HEK293T (cell line): Measurements from ENCODE around the gene YES1.

Source experiments
- CTCF ChIA-PET: fragments of 350-600 bp; formaldehyde crosslinking; extraction: SDS; loops from one replicate; lab custom pipeline; 2021; ENCODE audit warnings: antibody characterized with exemption, inconsistent platforms; lab: Yijun Ruan, JAX
- POLR2A ChIA-PET: fragments of 350-600 bp; formaldehyde crosslinking; extraction: SDS; loops from one replicate; lab custom pipeline; 2020; ENCODE audit warnings: antibody characterized with exemption, inconsistent platforms; lab: Yijun Ruan, JAX
- DNase-seq: peaks from one replicate; pipeline ENCODE4 v3.0.0; 2012; ENCODE audit warnings: mixed read lengths; ENCODE audit errors: extremely low spot score
- ARNT ChIP-seq: fragments of 450-650 bp; IDR thresholded peaks from 2 replicates; pipeline ENCODE4 v1.6.1; 2017; ENCODE audit warnings: mild to moderate bottlenecking
- BHLHE40 ChIP-seq: fragments of 450-650 bp; IDR thresholded peaks from 2 replicates; pipeline ENCODE4 v1.6.1; 2016; ENCODE audit warnings: mild to moderate bottlenecking, moderate library complexity, borderline replicate concordance
- CTBP1 ChIP-seq: fragments of 450-650 bp; IDR thresholded peaks from 2 replicates; pipeline ENCODE4 v1.6.1; 2016; ENCODE audit warnings: borderline replicate concordance
- ELF4 ChIP-seq: fragments of 450-650 bp; IDR thresholded peaks from 2 replicates; pipeline ENCODE4 v1.6.1; 2017; ENCODE audit warnings: antibody characterized with exemption
- FOXA1 ChIP-seq: fragments of 450-650 bp; IDR thresholded peaks from 2 replicates; pipeline ENCODE4 v1.6.1; 2016; ENCODE audit warnings: mild to moderate bottlenecking
- FOXK2 ChIP-seq: fragments of 450-650 bp; IDR thresholded peaks from 2 replicates; pipeline ENCODE4 v1.6.1; 2016; ENCODE audit warnings: mild to moderate bottlenecking
- FOXM1 ChIP-seq: fragments of 450-650 bp; IDR thresholded peaks from 2 replicates; pipeline ENCODE4 v1.6.1; 2017; ENCODE audit warnings: mild to moderate bottlenecking, borderline replicate concordance
- HDGF ChIP-seq: fragments of 450-650 bp; IDR thresholded peaks from 2 replicates; pipeline ENCODE4 v1.6.1; 2017; ENCODE audit warnings: antibody characterized with exemption, borderline replicate concordance
- L3MBTL2 ChIP-seq: fragments of 450-650 bp; conservative IDR thresholded peaks from 2 replicates; pipeline ENCODE4 v1.6.1; 2016; ENCODE audit warnings: mild to moderate bottlenecking
- LEF1 ChIP-seq: fragments of 450-650 bp; IDR thresholded peaks from 2 replicates; pipeline ENCODE4 v1.6.1; 2017; ENCODE audit warnings: mild to moderate bottlenecking, borderline replicate concordance
- NFRKB ChIP-seq: fragments of 450-650 bp; IDR thresholded peaks from 2 replicates; pipeline ENCODE4 v1.6.1; 2016; ENCODE audit warnings: mild to moderate bottlenecking, moderate library complexity
- PKNOX1 ChIP-seq: fragments of 450-650 bp; IDR thresholded peaks from 2 replicates; pipeline ENCODE4 v1.6.1; 2016
- SP1 ChIP-seq: fragments of 450-650 bp; IDR thresholded peaks from 2 replicates; pipeline ENCODE4 v1.6.1; 2017
- SUZ12 ChIP-seq: fragments of 450-650 bp; IDR thresholded peaks from 2 replicates; pipeline ENCODE4 v1.6.1; 2016; ENCODE audit warnings: mild to moderate bottlenecking
- TARDBP ChIP-seq: fragments of 450-650 bp; IDR thresholded peaks from 2 replicates; pipeline ENCODE4 v1.6.1; 2016

The YES1 gene

GRCh38 chr18:706405-706804 is 105.6 kb downstream of the YES1 start:
- ChIA-PET POLR2A (no interaction called here), CTCF (no interaction called here)
- DNase-seq, result no peak
- no peak for TF ChIP-seq FOXA1
- no peak for TF ChIP-seq FOXM1
- TF ChIP-seq BHLHE40, result no peak
- no peak for TF ChIP-seq PKNOX1

GRCh38 chr18:703213-703967 is 108.7 kb downstream of the YES1 start:
- ChIA-PET POLR2A (interaction anchor here (0.6 to 1.2 kb wide), 2 partner anchors 9 to 20 kb away, joined by 3 read pairs; partner anchors contain the start of gene ENOSF1), CTCF (interaction anchor here (0.8 kb wide), 1 partner anchor 9 kb away, joined by 4 read pairs; the partner anchor contains the start of gene ENOSF1)
- TF ChIP-seq BHLHE40 (no peak), FOXA1 (no peak)
- DNase-seq, result no peak

- ChIA-PET POLR2A (no interaction called here), CTCF (interaction anchor here (0.6 kb wide), 1 partner anchor 134 kb away, joined by 3 read pairs; no protein-coding TSS in a partner anchor)
- no peak for DNase-seq
- TF ChIP-seq TARDBP, result no peak
- TF ChIP-seq BHLHE40, result no peak
- TF ChIP-seq PKNOX1, result no peak
- no peak for TF ChIP-seq ELF4
- no peak for TF ChIP-seq CTBP1
- no peak for TF ChIP-seq FOXK2
- TF ChIP-seq ARNT, result no peak
- TF ChIP-seq FOXM1, result no peak
- TF ChIP-seq FOXA1, result no peak
- no peak for TF ChIP-seq NFRKB
- no peak for TF ChIP-seq SUZ12
Measured at GRCh38 chr18:697800-698199, 114.2 kb downstream of the YES1 start.

- POLR2A ChIA-PET, result no interaction called here
- CTCF ChIA-PET, result no interaction called here
Measured at GRCh38 chr18:697012-697411, 115.0 kb downstream of the YES1 start.

GRCh38 chr18:693466-694187 is 118.4 kb downstream of the YES1 start:
- CTCF ChIA-PET, result no interaction called here
- no peak for TF ChIP-seq ELF4
- no peak for TF ChIP-seq SP1
- POLR2A ChIA-PET, result no interaction called here
- no peak for DNase-seq

More at GRCh38 chr18:697012-697411, 115.0 kb downstream of the YES1 start:
- DNase-seq, result no peak
- TF ChIP-seq LEF1 (no peak), CTBP1 (no peak), PKNOX1 (no peak)

GRCh38 chr18:692824-693223 is 119.2 kb downstream of the YES1 start:
- TF ChIP-seq FOXK2 (no peak), ARNT (no peak)
- ChIA-PET CTCF (no interaction called here), POLR2A (no interaction called here)
- DNase-seq, result no peak

GRCh38 chr18:688323-688722 is 123.7 kb downstream of the YES1 start:
- CTCF ChIA-PET, result no interaction called here
- no peak for TF ChIP-seq NFRKB
- no peak for TF ChIP-seq PKNOX1
- no peak for TF ChIP-seq L3MBTL2
- no peak for TF ChIP-seq FOXA1
- TF ChIP-seq HDGF, result no peak
- TF ChIP-seq LEF1, result no peak
- TF ChIP-seq CTBP1, result no peak
- TF ChIP-seq ARNT, result no peak
- no peak for TF ChIP-seq FOXM1
- POLR2A ChIA-PET, result no interaction called here
- DNase-seq, result no peak
